ENCODE results near the gene CD27. TPM values are rescaled to one million over a fixed set of nuclear protein-coding genes. Genes with fewer than 3 reads are reported as not detected.

Gene CD27
- total and polyA plus RNA-seq, 2 of the 13 experiments (the other 11 are each of a cell fraction or from before 2014, with no cell fraction given) = 0.12 TPM; not detected in 1

DNA sequence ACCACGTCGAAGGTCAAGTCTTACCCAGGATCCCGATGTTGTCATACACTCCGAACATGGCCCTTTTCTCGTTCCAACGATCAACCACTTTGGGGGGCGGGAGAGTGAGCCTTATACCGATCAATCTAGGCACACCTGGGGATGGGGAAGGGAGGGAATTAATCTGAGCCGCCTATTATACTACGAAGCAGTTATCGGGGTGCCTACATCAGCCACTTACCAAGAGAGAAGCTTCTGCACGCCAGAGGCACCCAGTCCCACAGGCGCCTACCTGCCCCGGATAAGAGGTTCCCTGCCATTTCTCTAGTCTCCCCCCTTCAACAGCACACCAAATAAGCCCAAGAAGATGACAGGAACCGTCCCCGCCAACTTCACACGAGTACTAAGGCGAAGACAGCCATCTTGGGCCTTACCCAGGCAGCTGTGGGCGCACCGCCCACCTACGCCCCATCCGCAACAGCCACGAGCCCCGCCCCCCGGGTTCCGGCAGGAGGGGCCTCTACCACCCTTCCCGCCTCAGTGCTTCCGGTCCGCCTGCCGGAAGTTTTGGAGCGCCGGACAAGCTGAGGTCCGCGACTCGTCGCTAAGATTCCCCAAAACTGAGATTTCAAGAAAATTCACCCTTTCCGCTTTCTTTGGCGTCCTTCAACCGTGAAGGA, 48.2 kb downstream of the CD27 start, which contains the start of gene MRPL51 (continued):
- TF ChIP-seq, protein P1, sequence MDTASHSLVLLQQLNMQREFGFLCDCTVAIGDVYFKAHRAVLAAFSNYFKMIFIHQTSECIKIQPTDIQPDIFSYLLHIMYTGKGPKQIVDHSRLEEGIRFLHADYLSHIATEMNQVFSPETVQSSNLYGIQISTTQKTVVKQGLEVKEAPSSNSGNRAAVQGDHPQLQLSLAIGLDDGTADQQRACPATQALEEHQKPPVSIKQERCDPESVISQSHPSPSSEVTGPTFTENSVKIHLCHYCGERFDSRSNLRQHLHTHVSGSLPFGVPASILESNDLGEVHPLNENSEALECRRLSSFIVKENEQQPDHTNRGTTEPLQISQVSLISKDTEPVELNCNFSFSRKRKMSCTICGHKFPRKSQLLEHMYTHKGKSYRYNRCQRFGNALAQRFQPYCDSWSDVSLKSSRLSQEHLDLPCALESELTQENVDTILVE (CRISPR knock-in tag; IDR thresholded peaks at IDR 0.05) = no peak
- TF ChIP-seq ZNF710 (CRISPR knock-in tag; IDR thresholded peaks at IDR 0.05; ENCODE audit: borderline replicate concordance) (no peak), NFYC (CRISPR knock-in tag; IDR thresholded peaks at IDR 0.05) (no peak; the same call in 1 of the 2 replicates), ASH2L (IDR thresholded peaks at IDR 0.05; ENCODE audit: insufficient read length, low read depth, low read length) (no peak), HNRNPL (IDR thresholded peaks at IDR 0.05; ENCODE audit: low read depth, low read length) (0 out of 2 replicates have a peak, but pooled peaks have one; percentile 44), MED8 (CRISPR knock-in tag; IDR thresholded peaks at IDR 0.05; ENCODE audit: insufficient replicate concordance) (peak; percentile 50), SNAI1 (CRISPR knock-in tag; IDR thresholded peaks at IDR 0.05; ENCODE audit: borderline replicate concordance) (no peak), ZNF563 (CRISPR knock-in tag; IDR thresholded peaks at IDR 0.05) (no peak), ZBTB37 (CRISPR knock-in tag; IDR thresholded peaks at IDR 0.05) (no peak), ZNF251 (CRISPR knock-in tag; IDR thresholded peaks at IDR 0.05) (no peak), KDM1A (CRISPR knock-in tag; IDR thresholded peaks at IDR 0.05) (no peak), CENPT (CRISPR knock-in tag; IDR thresholded peaks at IDR 0.05; ENCODE audit: low read depth) (peak; percentile 26; the same call in 1 of the 2 replicates), ZSCAN21 (CRISPR knock-in tag; IDR thresholded peaks at IDR 0.05; ENCODE audit: borderline replicate concordance) (no peak), ZNF24 (IDR thresholded peaks at IDR 0.05) (no peak), HNRNPLL (IDR thresholded peaks at IDR 0.05; ENCODE audit: low read depth, low read length, poor library complexity, severe bottlenecking) (peak; percentile 83), ZNF792 (CRISPR knock-in tag; IDR thresholded peaks at IDR 0.05) (peak; percentile 69), ZNF782 (CRISPR knock-in tag; IDR thresholded peaks at IDR 0.05; ENCODE audit: borderline replicate concordance) (no peak), MIXL1 (CRISPR knock-in tag; IDR thresholded peaks at IDR 0.05) (no peak), ZNF138 (CRISPR knock-in tag; IDR thresholded peaks at IDR 0.05; ENCODE audit: low read depth) (no peak)
- TF ChIP-seq, protein P2, sequence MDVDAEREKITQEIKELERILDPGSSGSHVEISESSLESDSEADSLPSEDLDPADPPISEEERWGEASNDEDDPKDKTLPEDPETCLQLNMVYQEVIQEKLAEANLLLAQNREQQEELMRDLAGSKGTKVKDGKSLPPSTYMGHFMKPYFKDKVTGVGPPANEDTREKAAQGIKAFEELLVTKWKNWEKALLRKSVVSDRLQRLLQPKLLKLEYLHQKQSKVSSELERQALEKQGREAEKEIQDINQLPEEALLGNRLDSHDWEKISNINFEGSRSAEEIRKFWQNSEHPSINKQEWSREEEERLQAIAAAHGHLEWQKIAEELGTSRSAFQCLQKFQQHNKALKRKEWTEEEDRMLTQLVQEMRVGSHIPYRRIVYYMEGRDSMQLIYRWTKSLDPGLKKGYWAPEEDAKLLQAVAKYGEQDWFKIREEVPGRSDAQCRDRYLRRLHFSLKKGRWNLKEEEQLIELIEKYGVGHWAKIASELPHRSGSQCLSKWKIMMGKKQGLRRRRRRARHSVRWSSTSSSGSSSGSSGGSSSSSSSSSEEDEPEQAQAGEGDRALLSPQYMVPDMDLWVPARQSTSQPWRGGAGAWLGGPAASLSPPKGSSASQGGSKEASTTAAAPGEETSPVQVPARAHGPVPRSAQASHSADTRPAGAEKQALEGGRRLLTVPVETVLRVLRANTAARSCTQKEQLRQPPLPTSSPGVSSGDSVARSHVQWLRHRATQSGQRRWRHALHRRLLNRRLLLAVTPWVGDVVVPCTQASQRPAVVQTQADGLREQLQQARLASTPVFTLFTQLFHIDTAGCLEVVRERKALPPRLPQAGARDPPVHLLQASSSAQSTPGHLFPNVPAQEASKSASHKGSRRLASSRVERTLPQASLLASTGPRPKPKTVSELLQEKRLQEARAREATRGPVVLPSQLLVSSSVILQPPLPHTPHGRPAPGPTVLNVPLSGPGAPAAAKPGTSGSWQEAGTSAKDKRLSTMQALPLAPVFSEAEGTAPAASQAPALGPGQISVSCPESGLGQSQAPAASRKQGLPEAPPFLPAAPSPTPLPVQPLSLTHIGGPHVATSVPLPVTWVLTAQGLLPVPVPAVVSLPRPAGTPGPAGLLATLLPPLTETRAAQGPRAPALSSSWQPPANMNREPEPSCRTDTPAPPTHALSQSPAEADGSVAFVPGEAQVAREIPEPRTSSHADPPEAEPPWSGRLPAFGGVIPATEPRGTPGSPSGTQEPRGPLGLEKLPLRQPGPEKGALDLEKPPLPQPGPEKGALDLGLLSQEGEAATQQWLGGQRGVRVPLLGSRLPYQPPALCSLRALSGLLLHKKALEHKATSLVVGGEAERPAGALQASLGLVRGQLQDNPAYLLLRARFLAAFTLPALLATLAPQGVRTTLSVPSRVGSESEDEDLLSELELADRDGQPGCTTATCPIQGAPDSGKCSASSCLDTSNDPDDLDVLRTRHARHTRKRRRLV (CRISPR knock-in tag; IDR thresholded peaks at IDR 0.05) = no peak
